Right renal cortex interstitium (tissue), 3 donors: ENCODE results near the gene TSKU. TPM values are rescaled to one million over a fixed set of nuclear protein-coding genes. Genes with fewer than 3 reads are reported as not detected.
"Not testable (repeated sequence)": the region's sequence is repeated elsewhere in the genome, so short reads cannot be mapped to it uniquely, and the experiment has no call there.

Experiments
- DNase-seq, 3 donors: peaks; one replicate each; pipeline ENCODE4 v3.0.0-alpha.2; 2013; ENCODE audit warnings: low read depth in 3 of 3, low spot score in 2 of 3
- polyA plus RNA-seq, 3 donors: library from polyadenylated mRNA; unstranded; fragments of 120-200 nt; gene quantifications; one replicate each; pipeline ENCODE4 v1.2.1, GENCODE V29; 2013; ENCODE audit not compliant: insufficient read length in 3 of 3

Gene TSKU
- polyA plus RNA-seq, 3 donors, result 21.8 to 23.1 (median 21.9) TPM

DNA sequence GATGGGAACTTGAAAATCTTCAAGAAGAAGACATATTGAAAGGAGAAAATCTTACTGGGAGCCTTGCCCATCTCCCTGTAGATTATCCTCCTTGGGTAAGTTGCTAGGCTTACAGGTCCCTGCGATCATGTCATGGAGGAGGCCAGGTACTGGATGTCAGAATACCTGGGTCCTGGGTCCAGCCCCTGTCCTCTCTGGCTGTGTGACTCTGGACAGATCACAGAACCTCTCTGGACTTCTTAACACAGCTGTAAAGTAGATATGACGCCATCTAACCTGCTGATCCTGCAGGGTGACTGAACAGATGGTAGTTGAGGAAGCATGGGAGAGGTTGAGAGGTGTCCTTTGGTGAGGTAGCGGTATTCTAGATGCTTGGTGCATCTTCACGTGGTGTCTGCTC, 4.1 kb downstream of the TSKU start:
- DNase-seq, result no peak

DNA sequence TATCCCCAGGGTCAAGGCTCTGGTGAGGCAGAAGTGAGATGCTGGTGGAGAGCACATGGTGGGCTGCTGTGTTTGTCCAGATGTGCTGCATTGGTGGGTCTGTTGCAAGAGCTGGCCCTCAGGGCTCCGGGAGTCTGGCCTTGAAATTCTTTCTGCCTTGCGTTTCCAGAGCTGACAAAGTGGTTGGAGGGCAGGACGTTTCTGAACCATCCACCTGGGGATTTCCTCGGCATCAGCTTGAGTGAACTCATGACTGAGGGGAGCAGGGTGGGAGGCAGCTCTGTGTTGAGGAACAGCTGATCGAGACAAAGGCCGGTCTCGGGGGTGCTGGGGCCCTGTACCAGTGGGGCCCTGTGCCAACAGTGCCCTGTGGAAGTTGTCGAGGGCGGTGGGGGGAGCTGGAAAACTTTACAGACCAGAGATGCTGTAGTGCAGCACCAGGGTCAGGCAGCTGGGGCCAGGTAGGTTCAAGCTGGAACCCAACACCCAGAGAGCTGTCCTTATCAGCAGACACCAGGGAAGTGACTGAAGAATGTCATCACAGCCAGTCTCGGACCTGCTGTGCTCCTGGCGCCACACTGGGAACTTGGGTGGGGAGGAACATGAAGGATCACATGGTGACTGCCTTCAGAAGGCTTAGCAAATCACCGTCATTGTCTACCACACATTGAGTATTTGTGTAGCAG, 4.9 kb downstream of the TSKU start:
- no peak for DNase-seq

DNA sequence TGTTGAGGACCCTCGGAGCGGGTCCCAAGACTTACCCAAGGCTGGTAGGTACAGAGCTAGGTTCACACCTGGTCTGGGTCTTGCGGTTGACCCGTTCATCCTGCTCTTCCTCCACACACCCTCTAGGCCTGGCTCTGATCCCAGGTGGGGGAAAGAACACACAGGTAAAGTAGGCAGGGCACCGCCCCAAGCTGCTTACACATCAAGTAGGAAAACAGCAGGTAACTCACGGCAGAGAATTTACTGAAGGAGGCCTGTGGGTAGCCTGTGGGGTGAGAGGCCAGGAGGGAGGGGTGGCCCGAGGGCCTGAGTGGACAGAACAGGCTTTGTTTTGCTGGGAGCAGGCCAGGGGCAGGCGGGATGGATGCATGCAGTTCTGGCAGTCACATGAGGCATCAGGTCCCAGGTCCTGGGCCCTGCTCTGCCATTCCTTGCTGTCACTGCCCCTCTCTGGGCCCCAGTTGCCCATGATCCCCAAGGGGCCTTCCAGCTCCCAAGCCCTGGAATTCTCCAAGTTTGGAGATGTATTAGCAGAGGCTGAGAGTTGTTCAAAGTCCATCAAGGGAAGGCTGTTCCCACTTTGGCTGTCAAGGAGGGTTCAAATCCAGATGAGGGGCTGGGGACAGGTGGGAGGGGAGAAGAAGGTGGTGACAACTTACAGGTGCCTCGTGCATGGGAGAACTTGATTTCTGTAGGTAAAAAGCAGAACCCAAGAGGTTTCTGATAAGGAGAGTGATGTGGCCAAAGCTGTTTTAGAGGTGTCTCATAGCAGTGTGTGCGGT, 5.7 kb downstream of the TSKU start:
- no peak for DNase-seq

DNA sequence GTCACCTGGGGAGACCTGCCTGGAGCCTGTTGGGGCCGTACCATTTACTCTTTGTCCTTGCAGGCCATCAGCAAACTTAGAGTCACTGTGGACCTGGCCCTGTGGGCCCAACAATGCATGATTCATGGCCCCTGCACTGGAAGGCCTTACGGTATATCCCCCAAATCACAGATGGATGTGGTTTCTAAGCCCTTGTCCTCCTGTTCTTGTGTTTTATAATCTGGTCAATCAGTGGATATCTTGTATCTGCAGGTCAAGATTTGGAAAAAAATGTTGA, 6.2 kb downstream of the TSKU start:
- no peak for DNase-seq

DNA sequence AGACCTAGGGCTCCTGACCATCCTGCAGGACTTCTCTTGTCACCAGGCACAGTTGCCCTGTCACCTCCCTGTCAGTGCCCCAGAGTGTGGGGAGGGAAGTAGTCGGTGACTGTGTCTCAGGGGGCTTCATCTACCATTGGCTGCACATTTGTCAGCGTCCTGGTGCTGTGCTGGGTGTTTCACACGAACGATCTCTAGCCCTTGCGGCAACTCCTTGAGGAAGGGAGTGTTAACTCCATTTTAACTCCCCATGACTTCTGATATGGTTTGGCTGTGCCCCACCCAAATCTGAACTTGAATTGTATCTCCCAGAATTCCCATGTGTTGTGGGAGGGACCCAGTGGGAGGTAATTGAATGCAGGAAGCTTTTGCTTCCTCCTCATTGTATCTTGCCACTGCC, 7.1 kb downstream of the TSKU start:
- no peak for DNase-seq

DNA sequence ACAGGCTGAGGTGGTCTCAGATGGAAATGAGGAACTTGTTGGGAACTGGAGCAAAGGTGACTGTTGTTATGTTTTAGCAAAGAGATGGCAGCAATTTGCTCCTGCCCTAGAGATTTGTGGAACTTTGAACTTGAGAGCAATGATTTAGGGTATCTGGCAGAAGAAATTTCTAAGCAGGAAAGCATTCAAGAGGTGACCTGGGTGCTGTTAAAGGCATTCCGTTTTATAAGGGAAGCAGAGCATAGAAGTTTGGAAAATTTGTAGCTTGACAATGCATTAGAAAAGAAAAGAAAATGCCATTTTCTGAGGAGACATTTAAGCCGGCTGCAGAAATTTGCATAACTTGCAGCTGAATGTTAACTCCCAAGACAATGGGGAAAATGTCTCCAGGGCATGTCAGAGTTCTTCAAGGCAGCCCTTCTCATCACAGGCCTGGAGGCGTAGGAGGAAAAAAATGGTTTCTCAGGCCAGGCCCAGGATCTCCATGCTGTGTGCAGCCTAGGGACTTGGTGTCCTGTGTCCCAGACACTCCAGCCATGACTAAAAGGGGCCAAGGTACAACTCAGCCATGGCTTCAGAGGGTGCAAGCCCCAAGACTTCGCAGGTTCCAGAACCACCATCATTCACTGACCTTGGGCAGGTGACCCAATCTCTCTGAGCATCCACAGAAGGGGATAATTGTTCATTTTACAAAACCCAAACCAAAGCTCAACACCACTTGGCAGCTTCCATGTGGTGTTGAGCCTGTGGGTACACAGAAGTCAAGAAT, 8.0 kb downstream of the TSKU start:
- DNase-seq, result not testable (repeated sequence)

DNA sequence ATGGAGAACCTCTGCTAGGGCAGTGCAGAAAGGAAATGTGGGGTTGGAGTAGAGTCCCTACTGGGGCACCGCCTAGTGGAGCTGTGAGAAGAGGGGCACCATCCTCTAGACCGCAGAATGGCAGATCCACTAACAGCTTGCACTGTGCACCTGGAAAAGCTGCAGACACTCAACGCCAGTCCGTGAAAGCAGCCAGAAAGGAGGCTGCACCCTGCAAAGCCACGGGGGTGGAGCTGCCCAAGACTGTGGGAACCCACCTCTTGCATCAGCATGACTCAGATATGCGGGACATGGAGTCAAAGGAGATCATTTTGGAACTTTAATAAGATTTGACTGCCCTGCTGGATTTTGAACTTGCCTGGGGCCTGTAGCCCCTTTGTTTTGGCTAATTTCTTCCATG, 8.7 kb downstream of the TSKU start:
- DNase-seq, result no peak

DNA sequence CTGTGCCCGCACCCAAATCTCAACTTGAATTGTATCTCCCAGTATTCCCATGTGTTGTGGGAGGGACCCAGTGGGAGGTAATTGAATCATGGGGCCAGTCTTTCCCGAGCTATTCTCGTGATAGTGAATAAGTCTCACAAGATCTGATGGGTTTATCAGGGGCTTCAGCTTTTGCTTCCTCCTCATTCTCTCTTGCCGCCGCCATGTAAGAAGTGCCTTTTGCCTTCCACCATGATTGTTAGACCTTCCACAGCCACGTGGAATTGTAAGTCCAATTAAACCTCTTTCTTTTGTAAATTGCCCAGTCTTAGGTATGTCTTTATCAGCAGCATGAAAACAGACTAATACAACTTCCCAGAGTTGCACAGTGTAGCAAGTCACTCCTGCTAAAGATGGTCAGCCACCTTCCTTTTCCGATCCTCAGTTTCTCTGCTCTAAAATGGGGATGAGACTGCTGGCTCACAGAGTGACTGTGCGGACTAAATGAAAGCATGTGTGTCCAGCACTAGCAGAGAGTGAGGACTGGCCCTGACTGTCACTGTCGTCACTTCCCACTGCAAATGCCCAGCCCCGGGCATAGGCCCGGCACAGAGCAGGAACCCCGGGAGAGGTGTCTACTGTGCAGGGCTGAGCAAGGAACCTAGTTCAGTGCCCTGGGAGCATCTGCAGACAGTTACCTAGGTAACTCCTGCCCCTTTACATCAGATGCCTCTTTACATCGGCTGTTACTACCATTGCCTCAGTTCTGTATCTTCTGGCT, 9.5 kb downstream of the TSKU start:
- no peak for DNase-seq

DNA sequence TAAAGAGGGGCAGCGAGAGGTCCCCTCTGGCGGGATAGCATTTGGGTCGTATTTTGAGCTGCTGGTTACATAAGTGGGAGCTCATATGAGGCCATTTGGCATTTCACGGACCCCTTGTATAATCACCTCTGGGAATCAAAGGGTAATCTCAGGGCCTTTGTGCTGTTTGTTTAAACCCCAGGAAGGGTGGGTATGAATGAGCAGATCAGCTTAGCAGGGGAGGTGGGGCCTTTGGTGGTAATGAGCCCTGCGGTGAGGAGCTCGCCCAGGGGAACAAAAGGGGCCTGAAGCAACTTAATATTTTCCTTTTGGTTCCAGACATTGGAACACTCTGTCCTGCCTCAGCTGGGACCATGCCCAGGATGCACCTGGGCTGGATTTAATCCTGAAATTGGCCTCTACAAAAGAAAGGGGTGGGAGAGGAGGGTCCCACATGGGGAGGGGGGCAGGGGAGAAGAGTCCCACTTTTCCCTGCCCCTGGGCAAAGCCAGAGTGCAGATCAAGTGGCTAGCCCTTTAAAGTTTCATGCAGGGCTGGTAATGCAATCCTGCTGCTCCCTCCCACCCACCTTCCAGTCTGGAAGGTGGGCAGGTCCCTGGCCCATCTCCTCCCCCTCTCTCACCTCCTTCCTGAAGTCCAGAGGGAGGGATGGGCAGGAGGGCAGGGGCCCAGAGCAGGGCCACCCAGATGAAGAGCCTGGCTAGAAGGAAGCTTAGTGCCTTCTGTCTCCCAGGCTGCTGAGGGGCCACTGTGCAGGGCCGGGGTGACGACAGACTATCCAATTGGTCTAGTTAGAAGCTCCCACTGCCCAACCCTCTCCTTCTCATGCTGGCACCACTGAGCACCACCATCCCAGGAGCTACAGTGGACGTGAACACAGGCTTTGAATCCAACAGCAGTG, 10.5 kb downstream of the TSKU start:
- no peak for DNase-seq

DNA sequence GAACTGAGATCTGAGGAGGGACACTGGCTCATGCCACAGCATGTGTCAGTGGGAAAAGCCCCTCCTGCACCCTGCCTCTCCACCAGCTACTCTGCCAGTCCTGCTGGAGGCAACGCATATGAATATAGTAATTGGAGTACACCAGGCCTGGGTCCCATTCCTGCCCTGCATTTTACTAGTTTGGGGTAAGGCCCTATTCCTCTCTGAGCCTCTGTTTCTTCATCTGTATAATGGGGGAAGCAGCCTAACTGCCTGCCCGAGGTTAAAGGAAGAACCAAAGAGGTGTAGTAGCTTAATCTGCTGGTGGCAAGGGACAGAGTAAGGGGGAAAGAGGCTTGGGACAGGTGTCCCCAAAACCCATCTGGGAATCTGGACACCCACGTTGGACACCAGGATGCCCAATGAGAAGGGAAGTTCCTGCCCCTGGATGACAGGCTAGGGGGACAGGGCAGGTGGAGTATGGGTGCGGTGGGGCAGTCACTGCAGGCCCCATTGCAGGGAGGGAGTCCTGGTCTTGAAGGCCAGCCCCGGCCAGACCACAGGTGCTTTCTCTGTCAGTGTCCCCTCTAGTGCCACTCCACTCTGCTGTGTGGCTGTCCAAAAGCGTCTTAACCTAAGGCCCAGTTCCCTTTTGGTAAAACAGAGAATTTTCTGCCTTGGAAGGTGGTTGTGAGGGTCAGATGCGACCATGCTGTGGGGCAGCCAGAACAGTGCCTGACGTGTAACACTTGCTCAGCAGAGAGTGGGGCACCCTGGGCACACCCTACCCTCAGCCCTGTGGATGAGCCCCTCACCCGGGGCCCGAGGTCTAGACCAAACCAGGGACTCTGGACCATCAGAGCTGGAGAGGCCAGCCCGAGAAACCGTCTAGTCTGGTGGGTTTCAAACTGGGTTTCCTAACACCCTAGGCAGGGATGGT, 11.5 kb downstream of the TSKU start:
- DNase-seq, result no peak

DNA sequence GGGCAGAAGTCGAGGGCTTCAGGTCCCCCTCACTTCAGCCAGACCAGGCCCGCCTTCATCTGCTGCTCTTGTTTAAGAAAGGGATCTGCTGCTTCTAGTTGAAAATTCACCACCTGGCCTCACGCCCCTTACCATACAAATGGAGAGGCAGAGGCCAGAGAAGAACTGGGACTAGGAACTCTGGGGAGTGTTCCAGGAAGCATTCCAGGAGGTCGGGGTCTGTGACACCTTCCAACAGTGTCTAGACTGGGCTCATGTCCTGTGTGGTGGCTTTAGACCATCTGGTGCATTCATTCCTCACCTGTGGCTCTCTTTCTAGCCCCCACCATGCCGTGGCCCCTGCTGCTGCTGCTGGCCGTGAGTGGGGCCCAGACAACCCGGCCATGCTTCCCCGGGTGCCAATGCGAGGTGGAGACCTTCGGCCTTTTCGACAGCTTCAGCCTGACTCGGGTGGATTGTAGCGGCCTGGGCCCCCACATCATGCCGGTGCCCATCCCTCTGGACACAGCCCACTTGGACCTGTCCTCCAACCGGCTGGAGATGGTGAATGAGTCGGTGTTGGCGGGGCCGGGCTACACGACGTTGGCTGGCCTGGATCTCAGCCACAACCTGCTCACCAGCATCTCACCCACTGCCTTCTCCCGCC, 12.3 kb downstream of the TSKU start:
- DNase-seq, result no peak

DNA sequence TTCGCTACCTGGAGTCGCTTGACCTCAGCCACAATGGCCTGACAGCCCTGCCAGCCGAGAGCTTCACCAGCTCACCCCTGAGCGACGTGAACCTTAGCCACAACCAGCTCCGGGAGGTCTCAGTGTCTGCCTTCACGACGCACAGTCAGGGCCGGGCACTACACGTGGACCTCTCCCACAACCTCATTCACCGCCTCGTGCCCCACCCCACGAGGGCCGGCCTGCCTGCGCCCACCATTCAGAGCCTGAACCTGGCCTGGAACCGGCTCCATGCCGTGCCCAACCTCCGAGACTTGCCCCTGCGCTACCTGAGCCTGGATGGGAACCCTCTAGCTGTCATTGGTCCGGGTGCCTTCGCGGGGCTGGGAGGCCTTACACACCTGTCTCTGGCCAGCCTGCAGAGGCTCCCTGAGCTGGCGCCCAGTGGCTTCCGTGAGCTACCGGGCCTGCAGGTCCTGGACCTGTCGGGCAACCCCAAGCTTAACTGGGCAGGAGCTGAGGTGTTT, 12.8 kb downstream of the TSKU start:
- DNase-seq, result no peak

DNA sequence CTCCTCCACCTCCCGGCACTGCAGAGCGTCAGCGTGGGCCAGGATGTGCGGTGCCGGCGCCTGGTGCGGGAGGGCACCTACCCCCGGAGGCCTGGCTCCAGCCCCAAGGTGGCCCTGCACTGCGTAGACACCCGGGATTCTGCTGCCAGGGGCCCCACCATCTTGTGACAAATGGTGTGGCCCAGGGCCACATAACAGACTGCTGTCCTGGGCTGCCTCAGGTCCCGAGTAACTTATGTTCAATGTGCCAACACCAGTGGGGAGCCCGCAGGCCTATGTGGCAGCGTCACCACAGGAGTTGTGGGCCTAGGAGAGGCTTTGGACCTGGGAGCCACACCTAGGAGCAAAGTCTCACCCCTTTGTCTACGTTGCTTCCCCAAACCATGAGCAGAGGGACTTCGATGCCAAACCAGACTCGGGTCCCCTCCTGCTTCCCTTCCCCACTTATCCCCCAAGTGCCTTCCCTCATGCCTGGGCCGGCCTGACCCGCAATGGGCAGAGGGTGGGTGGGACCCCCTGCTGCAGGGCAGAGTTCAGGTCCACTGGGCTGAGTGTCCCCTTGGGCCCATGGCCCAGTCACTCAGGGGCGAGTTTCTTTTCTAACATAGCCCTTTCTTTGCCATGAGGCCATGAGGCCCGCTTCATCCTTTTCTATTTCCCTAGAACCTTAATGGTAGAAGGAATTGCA, 13.5 kb downstream of the TSKU start:
- no peak for DNase-seq

DNA sequence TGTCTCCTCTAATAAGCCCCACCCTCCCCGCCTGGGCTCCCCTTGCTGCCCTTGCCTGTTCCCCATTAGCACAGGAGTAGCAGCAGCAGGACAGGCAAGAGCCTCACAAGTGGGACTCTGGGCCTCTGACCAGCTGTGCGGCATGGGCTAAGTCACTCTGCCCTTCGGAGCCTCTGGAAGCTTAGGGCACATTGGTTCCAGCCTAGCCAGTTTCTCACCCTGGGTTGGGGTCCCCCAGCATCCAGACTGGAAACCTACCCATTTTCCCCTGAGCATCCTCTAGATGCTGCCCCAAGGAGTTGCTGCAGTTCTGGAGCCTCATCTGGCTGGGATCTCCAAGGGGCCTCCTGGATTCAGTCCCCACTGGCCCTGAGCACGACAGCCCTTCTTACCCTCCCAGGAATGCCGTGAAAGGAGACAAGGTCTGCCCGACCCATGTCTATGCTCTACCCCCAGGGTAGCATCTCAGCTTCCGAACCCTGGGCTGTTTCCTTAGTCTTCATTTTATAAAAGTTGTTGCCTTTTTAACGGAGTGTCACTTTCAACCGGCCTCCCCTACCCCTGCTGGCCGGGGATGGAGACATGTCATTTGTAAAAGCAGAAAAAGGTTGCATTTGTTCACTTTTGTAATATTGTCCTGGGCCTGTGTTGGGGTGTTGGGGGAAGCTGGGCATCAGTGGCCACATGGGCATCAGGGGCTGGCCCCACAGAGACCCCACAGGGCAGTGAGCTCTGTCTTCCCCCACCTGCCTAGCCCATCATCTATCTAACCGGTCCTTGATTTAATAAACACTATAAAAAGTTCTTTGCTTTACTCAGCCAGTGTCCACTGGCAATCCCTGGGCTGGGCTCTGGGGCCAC, 14.4 kb downstream of the TSKU start:
- DNase-seq, result no peak

DNA sequence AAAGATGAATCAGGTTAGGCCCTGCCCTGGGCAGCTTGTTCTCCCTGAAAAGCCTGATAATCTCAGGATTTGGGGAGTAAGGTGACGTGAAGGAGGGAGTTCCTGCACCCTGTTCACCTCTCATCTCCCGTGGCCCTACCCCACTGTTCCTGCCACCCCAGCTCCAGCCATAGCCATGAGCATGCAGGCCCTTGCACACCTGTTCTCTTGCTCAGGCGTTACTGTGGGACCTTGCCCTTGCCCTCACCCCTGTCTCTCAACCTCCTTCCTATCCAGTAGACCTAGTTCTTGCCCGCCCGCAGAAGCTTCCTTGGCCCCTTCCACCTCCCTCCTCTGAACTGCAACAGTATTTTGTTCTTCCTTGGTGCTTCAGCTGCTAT, 15.0 kb downstream of the TSKU start:
- DNase-seq, result no peak

DNA sequence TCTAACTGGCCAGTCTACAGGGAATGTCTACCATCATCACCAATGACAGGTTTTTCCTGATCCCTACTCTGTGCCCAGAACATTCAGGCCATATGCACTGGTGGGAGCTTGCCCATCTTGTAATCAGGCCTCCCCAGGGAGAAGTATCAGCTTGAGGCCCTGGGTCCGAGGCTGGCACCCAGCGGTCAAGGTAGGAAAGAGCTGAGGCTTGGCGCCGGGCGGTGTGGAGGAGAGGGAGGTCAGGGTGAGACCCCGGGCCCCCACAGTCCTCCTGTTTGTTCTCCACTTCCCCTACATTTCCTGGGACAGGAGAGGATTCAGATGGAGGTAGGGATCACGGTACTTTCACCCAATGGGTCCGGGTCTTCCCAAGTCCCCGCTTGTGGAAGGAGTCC, 15.5 kb downstream of the TSKU start:
- no peak for DNase-seq
